Measurements from ENCODE around the gene JAKMIP2. TPM values are rescaled to one million over a fixed set of nuclear protein-coding genes. Genes with fewer than 3 reads are reported as not detected.

Gene JAKMIP2
- total and polyA plus RNA-seq, 10 of the 15 experiments (the other 5 are each of a cell fraction or from before 2014, with no cell fraction given), result 0.51 to 1.8 (median 0.89) TPM

DNA sequence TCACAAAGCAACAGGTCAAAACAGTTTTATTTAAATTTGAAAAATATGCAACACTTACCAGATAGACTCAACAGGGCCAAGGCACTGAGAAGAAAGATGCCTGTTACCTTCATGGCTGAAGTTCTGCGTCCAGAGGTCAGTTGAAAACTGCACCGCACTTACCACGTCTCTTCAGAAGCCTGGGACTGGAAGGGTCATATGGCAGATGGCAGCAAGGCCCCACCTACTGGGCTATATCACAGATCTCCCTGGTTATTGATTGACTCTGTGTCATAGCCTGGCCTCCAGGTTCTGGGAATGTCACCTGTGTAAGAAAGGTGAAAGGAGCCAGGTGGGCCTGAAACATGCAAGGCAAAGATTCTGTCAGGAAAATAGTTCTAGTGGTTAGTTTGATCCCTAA, 48.9 kb upstream of the JAKMIP2 start, which contains the start of gene SPINK1:
Gene SPINK1, minus strand, starts transcription at position 207 of the 400 bp plus-strand sequence. Its CDS starts 94 bp downstream, at position 113.
- no peak within 1 kb of the TSS for H3K9ac ChIP-seq (ENCODE audit: control insufficient read depth, insufficient read depth, low read length)
- WGBS (ENCODE audit: insufficient coverage, insufficient replicate concordance, low lambda C conversion rate, missing lambda C conversion rate), result 55% methylated on average over 3 of the region's 3 CpGs
- no peak within 1 kb of the TSS for H3K27ac ChIP-seq (ENCODE audit: control insufficient read depth, insufficient read depth)
- SMC1A ChIA-PET (ENCODE audit: uncharacterized antibody, unreplicated experiment), result no interaction called here
- in situ Hi-C loops (cut with MboI), result no loop called here
- TF ChIP-seq, protein P1, sequence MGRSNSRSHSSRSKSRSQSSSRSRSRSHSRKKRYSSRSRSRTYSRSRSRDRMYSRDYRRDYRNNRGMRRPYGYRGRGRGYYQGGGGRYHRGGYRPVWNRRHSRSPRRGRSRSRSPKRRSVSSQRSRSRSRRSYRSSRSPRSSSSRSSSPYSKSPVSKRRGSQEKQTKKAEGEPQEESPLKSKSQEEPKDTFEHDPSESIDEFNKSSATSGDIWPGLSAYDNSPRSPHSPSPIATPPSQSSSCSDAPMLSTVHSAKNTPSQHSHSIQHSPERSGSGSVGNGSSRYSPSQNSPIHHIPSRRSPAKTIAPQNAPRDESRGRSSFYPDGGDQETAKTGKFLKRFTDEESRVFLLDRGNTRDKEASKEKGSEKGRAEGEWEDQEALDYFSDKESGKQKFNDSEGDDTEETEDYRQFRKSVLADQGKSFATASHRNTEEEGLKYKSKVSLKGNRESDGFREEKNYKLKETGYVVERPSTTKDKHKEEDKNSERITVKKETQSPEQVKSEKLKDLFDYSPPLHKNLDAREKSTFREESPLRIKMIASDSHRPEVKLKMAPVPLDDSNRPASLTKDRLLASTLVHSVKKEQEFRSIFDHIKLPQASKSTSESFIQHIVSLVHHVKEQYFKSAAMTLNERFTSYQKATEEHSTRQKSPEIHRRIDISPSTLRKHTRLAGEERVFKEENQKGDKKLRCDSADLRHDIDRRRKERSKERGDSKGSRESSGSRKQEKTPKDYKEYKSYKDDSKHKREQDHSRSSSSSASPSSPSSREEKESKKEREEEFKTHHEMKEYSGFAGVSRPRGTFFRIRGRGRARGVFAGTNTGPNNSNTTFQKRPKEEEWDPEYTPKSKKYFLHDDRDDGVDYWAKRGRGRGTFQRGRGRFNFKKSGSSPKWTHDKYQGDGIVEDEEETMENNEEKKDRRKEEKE (IDR thresholded peaks at IDR 0.05), result no peak
- FAIRE-seq (no peak), DNase-seq (ENCODE audit: low read depth, low spot score) (no peak), ATAC-seq (no peak)
- H2AFZ ChIP-seq (ENCODE audit: control insufficient read depth, low read depth, low read length), result no peak within 1 kb of the TSS
- CTCF ChIA-PET, result interaction anchor here (0.8 to 1.0 kb wide), 2 partner anchors 44 to 203 kb away, joined by 3 read pairs; no protein-coding TSS in a partner anchor
- H3K4me2 ChIP-seq (ENCODE audit: control insufficient read depth, insufficient read depth), result no peak within 1 kb of the TSS
- H3K4me3 ChIP-seq, result no peak within 1 kb of the TSS
- H3K4me1 ChIP-seq (ENCODE audit: control insufficient read depth, insufficient read depth, low read length), result no peaks in the 10 kb centered on the region
- POLR2A ChIA-PET, result no interaction called here
- H3K27me3 ChIP-seq (replicated peaks in 1 of 2; ENCODE audit: control insufficient read depth in 2 of 2, insufficient read depth in 2 of 2, low read length in 1 of 2), result no peaks in the 10 kb centered on the region
- RAD21 ChIA-PET (ENCODE audit: unreplicated experiment), result no interaction called here
- H3K36me3 ChIP-seq (ENCODE audit: control insufficient read depth in 2 of 2, insufficient read depth in 2 of 2, low read length in 1 of 2), result no peaks in the 10 kb centered on the region
- no peaks in the 10 kb centered on the region for H4K20me1 ChIP-seq (ENCODE audit: control insufficient read depth, insufficient read depth)
- intact Hi-C loops (cut with micrococcal nuclease; ENCODE audit: unreplicated experiment), result no loop called here
- H3K9me3 ChIP-seq (replicated peaks; ENCODE audit: control insufficient read depth, insufficient read depth, low read length), result no peaks in the 10 kb centered on the region
- H3K79me2 ChIP-seq (ENCODE audit: control insufficient read depth, insufficient read depth, low read length), result no peaks in the 10 kb centered on the region
- BruUV-seq (replicated peaks), result no TSS peak

GRCh38 chr5:147830035-147830434, 47.5 kb upstream of the JAKMIP2 start:
- Histone ChIP-seq H3K4me1 (ENCODE audit: control insufficient read depth, insufficient read depth, low read length) (no peaks in the 10 kb centered on the region), H3K36me3 (ENCODE audit: control insufficient read depth in 2 of 2, insufficient read depth in 2 of 2, low read length in 1 of 2) (no peaks in the 10 kb centered on the region), H3K9me3 (replicated peaks; ENCODE audit: control insufficient read depth, insufficient read depth, low read length) (no peaks in the 10 kb centered on the region), H3K79me2 (ENCODE audit: control insufficient read depth, insufficient read depth, low read length) (no peaks in the 10 kb centered on the region), H3K4me3 (no peak overlapping the region), H3K9ac (ENCODE audit: control insufficient read depth, insufficient read depth, low read length) (no peak overlapping the region), H3K27ac (ENCODE audit: control insufficient read depth, insufficient read depth) (no peak overlapping the region), H2AFZ (ENCODE audit: control insufficient read depth, low read depth, low read length) (no peak overlapping the region), H3K27me3 (replicated peaks in 1 of 2; ENCODE audit: control insufficient read depth in 2 of 2, insufficient read depth in 2 of 2, low read length in 1 of 2) (no peaks in the 10 kb centered on the region; a peak in 1 of 4 replicates), H4K20me1 (ENCODE audit: control insufficient read depth, insufficient read depth) (no peaks in the 10 kb centered on the region), H3K4me2 (ENCODE audit: control insufficient read depth, insufficient read depth) (no peak overlapping the region)
- TF ChIP-seq SMC3 (IDR thresholded peaks at IDR 0.05; ENCODE audit: borderline replicate concordance, low read length), result no peak
- no peak for TF ChIP-seq IKZF2 (IDR thresholded peaks at IDR 0.05)
- no peak for TF ChIP-seq CBFB (IDR thresholded peaks at IDR 0.05; ENCODE audit: low read depth)
- no peak for TF ChIP-seq MTA2 (IDR thresholded peaks at IDR 0.05; ENCODE audit: low read depth)
- no peak for TF ChIP-seq ZSCAN29 (IDR thresholded peaks at IDR 0.05)
- no peak for TF ChIP-seq NFYA (IDR thresholded peaks at IDR 0.05; ENCODE audit: borderline replicate concordance, low read depth, low read length)
- no peak for TF ChIP-seq WRNIP1 (IDR thresholded peaks at IDR 0.05; ENCODE audit: borderline replicate concordance, low read depth, low read length)
- TF ChIP-seq CBX5 (IDR thresholded peaks at IDR 0.05; ENCODE audit: low read depth), result no peak
- TF ChIP-seq, protein P2, sequence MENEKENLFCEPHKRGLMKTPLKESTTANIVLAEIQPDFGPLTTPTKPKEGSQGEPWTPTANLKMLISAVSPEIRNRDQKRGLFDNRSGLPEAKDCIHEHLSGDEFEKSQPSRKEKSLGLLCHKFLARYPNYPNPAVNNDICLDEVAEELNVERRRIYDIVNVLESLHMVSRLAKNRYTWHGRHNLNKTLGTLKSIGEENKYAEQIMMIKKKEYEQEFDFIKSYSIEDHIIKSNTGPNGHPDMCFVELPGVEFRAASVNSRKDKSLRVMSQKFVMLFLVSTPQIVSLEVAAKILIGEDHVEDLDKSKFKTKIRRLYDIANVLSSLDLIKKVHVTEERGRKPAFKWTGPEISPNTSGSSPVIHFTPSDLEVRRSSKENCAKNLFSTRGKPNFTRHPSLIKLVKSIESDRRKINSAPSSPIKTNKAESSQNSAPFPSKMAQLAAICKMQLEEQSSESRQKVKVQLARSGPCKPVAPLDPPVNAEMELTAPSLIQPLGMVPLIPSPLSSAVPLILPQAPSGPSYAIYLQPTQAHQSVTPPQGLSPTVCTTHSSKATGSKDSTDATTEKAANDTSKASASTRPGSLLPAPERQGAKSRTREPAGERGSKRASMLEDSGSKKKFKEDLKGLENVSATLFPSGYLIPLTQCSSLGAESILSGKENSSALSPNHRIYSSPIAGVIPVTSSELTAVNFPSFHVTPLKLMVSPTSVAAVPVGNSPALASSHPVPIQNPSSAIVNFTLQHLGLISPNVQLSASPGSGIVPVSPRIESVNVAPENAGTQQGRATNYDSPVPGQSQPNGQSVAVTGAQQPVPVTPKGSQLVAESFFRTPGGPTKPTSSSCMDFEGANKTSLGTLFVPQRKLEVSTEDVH (IDR thresholded peaks at IDR 0.05; ENCODE audit: low read depth, partially characterized antibody), result no peak
- RAD21 ChIA-PET (ENCODE audit: unreplicated experiment), result no interaction called here
- CTCF ChIA-PET, result interaction anchor here (2.7 kb wide), 1 partner anchor 202 kb away, joined by 9 read pairs; no protein-coding TSS in a partner anchor
- DNase-seq (ENCODE audit: low read depth, low spot score) (no peak), ATAC-seq (no peak), FAIRE-seq (no peak)
- in situ Hi-C loops (cut with MboI) (no loop called here), intact Hi-C loops (cut with micrococcal nuclease; ENCODE audit: unreplicated experiment) (no loop called here)
- POLR2A ChIA-PET, result no interaction called here
- BruUV-seq (replicated peaks), result no TSS peak
- SMC1A ChIA-PET (ENCODE audit: uncharacterized antibody, unreplicated experiment), result interaction anchor here (1.1 to 1.2 kb wide), 2 partner anchors 17 to 202 kb away, joined by 3 to 5 read pairs; no protein-coding TSS in a partner anchor

Data from GM12878 (cell line).